LNCAP (cell line): ENCODE measurements around the gene CLN6.

Source experiments
- TF ChIP-seq, protein P1 (sequence below): fragments of 450-650 bp; IDR thresholded peaks from 2 replicates; pipeline ENCODE4 v1.5.1; 2017; ENCODE audit warnings: mild to moderate bottlenecking

The CLN6 gene

DNA sequence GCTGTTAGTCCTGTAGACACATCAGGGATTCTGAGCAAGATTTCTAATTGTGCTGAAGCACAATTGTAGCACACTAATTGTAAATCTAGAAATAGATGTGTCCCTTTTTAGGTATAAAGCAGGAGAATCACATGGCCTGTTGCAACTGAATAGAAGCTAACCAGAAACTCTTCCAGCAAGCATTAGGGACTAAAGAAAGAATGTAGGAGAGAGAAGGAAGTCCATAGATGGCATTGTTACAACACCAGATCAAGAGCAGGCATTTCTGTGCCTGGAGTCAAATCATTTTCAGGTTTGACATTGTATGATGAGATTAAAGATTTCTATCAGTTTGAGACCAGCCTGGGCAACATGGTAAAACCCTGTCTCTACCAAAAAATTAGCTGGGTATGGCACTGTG is 51.8 kb downstream of the CLN6 start:
- TF ChIP-seq, protein P1, sequence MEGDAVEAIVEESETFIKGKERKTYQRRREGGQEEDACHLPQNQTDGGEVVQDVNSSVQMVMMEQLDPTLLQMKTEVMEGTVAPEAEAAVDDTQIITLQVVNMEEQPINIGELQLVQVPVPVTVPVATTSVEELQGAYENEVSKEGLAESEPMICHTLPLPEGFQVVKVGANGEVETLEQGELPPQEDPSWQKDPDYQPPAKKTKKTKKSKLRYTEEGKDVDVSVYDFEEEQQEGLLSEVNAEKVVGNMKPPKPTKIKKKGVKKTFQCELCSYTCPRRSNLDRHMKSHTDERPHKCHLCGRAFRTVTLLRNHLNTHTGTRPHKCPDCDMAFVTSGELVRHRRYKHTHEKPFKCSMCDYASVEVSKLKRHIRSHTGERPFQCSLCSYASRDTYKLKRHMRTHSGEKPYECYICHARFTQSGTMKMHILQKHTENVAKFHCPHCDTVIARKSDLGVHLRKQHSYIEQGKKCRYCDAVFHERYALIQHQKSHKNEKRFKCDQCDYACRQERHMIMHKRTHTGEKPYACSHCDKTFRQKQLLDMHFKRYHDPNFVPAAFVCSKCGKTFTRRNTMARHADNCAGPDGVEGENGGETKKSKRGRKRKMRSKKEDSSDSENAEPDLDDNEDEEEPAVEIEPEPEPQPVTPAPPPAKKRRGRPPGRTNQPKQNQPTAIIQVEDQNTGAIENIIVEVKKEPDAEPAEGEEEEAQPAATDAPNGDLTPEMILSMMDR, result no peak

DNA sequence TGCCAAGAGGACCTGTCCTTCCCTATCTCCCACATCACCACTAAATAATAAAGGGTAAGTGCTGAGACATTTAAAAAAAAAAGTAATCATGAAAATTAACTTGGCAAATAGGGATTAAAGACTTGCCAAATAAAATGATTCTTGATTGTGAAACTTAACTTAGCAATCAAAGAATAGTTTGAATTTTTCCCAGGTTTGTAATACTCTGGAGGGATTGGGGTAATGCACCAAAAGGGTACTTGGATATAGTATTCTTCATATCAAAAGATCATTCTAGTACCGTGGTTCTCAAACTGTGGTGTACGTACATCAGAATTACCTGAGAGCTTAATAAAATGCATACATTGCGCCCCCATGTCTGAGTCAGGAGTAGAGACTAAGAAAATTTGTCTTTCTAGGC is 52.9 kb downstream of the CLN6 start:
- TF ChIP-seq, protein P1, result no peak

DNA sequence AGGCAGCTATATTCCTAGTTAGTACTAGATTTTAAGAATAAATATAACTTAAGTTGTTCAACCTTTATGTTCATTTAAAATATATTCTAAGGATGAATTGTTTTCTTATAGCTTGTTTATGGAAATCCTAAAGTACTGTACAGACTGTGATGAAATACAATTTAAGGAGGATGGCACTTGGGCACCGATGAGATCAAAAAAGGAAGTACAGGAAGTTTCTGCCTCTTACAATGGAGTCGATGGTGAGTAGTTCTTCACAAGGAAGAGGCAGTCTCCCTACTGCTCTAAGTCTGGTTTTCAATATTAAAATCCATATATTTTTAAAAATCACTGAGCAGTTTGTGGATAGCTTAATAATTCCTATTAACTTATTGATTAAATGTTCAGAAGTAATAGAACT is 54.0 kb downstream of the CLN6 start:
- TF ChIP-seq, protein P1, result no peak

DNA sequence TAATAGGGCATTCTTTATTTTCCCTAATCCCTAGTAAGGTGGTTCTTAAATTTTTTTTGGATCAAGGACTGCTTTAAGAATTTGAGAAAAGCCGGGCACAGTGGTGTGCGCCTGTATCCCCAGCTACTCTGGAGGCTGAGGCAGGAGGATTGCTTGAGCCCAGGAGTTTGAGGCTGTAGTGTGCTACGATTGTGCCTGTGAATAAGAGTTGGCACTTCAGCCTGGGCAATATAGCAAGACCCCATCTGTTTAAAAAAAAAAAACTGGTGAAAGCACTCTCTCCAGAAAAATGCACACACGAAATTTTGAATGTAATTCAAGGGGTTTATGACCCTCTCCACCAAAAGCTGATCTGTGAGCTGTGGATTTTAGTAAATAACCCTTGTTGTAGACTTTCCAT is 56.4 kb downstream of the CLN6 start:
- TF ChIP-seq, protein P1, result no peak

DNA sequence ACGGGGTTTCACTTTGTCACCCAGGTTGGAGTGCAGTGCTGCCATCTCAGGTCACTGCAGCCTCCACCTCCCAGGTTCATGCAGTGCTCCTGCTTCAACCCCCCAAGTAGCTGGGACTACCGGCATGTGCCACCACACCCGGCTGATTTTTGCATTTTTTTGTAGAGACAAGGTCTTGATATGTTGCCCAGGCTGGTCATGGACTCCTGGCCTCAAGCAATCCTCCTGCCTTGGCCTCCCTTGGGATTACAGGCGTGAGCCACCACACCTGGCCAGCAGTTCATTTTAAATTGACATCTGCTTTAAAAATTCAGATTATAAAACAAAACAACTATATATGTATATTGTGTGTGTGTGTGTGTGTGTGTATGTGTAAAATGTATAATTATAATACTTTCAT is 62.7 kb downstream of the CLN6 start:
- TF ChIP-seq, protein P1, result no peak

DNA sequence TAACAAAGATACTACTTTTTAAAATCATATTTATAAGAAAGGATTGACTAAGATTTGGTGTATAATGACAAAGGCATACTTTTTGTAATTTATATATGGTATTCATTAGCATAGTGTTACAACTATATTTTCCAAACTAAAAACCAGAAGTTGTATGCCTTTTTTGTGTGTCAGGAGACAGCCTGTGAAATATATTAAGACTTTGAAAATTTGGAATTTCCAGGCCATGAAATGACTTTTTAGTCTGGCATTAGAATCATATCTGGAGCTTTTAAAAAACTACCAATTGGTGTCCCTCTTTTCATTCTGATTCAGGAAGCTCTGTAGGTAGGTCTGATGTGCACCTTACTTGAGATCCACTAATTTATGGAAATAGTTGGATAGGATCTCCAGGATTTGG is 66.3 kb downstream of the CLN6 start:
- TF ChIP-seq, protein P1, result no peak

DNA sequence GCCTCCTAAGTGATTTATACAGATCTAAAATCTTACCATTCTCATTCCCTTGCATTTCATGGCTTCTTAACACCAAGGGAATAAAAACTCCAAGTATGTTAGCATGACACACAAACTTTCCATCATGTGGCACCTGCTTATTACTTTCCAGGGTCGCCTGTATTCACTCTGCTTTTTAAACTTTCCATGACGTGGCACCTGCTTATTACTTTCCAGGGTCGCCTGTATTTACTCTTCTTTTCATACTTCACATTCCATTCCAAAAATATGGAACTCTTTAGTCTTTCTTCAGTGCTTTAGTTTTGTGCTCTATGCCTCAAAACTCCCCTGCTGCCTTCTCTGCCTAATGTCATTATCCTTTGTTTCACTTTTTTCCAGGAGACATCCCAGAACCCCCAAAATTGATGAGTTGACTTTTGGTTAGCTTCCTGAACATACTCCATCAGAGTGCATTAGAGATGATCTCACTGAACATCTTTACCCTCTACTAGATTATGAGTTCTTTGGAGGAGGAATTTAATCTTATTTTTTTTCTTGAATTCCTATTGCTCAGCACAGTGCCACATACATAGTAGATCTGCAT is 71.4 kb downstream of the CLN6 start:
- TF ChIP-seq, protein P1, result no peak

DNA sequence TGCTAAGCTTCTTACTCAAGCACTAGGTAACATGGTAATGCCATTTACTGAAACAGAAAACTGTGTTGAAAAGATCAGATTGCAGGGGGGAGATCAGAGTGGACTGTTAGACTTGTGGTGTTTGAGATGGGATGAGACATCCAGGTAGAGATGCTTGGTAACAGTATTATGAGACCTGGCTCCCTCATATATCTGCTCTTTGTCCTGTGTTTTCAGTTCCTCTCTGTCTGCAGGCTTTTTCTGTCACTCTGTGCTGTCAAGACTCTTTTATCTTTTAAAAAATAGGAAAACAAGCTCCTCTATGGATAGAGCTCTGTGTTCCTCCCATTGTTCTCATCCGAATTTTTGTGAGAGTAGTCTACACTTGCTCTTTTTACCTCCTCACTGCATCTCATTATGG is 72.5 kb downstream of the CLN6 start:
- TF ChIP-seq, protein P1, result no peak
